Measurements from ENCODE around the gene ADAMTS18. TPM values are rescaled to one million over a fixed set of nuclear protein-coding genes. Genes with fewer than 3 reads are reported as not detected.

Gene ADAMTS18
- total and polyA plus RNA-seq, 2 of the 8 experiments (the other 6 are each of a cell fraction or from before 2014, with no cell fraction given) = 0.05 to 0.19 TPM

DNA sequence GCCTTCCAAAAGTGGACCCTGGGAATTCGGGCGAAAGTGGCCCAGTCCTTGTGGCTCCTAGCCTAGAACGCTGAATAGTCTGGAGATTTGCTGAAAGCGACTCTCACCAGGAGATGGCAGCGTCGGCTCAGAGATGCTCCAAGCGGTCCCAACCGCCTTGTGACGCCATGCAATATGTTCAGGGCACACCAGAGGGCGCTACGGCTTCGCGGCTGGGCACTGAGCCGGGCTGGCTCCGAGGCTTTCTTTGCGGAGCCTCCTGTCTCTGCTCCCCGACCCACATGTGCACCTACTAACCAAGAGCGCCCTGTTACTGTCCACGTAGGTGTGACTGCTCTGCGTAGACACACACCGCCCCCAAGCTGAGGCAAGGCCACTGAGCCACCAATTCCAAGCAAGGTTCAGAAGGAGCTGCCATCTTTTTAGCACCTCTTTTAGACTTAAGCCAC lies 198.7 kb downstream of the ADAMTS18 start (continued):
- TF ChIP-seq CHD7 (IDR thresholded peaks at IDR 0.05; ENCODE audit: insufficient replicate concordance, low read length) (no peak), RNF2 (IDR thresholded peaks at IDR 0.05; ENCODE audit: borderline replicate concordance, low read depth, low read length, missing control alignments, poor library complexity, severe bottlenecking) (no peak), FOSL1 (IDR thresholded peaks at IDR 0.05; ENCODE audit: insufficient read depth, low read depth, low read length) (no peak), SIN3A (conservative IDR thresholded peaks at IDR 0.05 in 1 of 2, IDR thresholded peaks at IDR 0.05 in 1 of 2; ENCODE audit: low read depth in 1 of 2, low read length in 2 of 2) (peak in 1 of 2 experiments; percentile 64; a peak in 2 of 4 replicates), SUZ12 (IDR thresholded peaks at IDR 0.05; ENCODE audit: low read length) (no peak), RAD21 (IDR thresholded peaks at IDR 0.05 in 1 of 2, conservative IDR thresholded peaks at IDR 0.05 in 1 of 2; ENCODE audit: low read depth in 2 of 2, low read length in 2 of 2) (peak; percentile 100), CEBPB (IDR thresholded peaks at IDR 0.05; ENCODE audit: low read depth, low read length) (peak; percentile 68; the same call in 1 of the 2 replicates)

All from H1 (cell line).